Endothelial cell of umbilical vein (primary cell): ENCODE measurements around the gene TUBB4A. TPM values are rescaled to one million over a fixed set of nuclear protein-coding genes. Genes with fewer than 3 reads are reported as not detected.

ENCODE experiments used
- BruUV-seq: library from RNA; stranded (reverse); fragments of 400-500 nt; replicated peaks from 2 replicates; lab custom pipeline; 2021; lab: Mats Ljungman, UMichigan
- CTCF ChIA-PET: fragments of 300-600, 350-600 bp; sonication (Branson Sonifier 250); formaldehyde crosslinking; loops from one replicate; lab custom pipeline; 2021; ENCODE audit warnings: antibody characterized with exemption, inconsistent platforms; lab: Charles Lee
- POLR2A ChIA-PET: fragments of 300-600, 350-600 bp; sonication (Branson Sonifier 250); formaldehyde crosslinking; loops from one replicate; lab custom pipeline; 2021; ENCODE audit warnings: antibody characterized with exemption, inconsistent platforms; lab: Charles Lee
- DNase-seq: peaks from one replicate; pipeline ENCODE4 v3.0.0-alpha.2; 2011; ENCODE audit warnings: low read depth, low spot score
- FAIRE-seq: peaks from 2 replicates; lab custom pipeline; 2011; peaks lifted over from hg19 to GRCh38; lab: Jason Lieb, UNC
- H2AFZ ChIP-seq: 2 replicates; pipeline ENCODE4 v1.6.0; 2012; ENCODE audit warnings: low read depth, low read length, control low read depth, inconsistent platforms
- H3K27ac ChIP-seq: 2 replicates; pipeline ENCODE4 v1.5.1; 2011; ENCODE audit warnings: low read depth, mild to moderate bottlenecking, control low read depth, low read length, moderate library complexity; ENCODE audit not compliant: insufficient read depth
- H3K27me3 ChIP-seq, 2 experiments: 2 replicates each; pipeline versions ENCODE4 v1.6.0 to v1.6.1; 2011; ENCODE audit warnings: low read length in 2 of 2, mixed read lengths in 1 of 2; ENCODE audit not compliant: control insufficient read depth in 2 of 2, insufficient read depth in 2 of 2
- H3K36me3 ChIP-seq, 2 experiments: 2 replicates in 1 of 2; 3 replicates in 1 of 2; pipeline ENCODE4 v1.5.1; 2011; ENCODE audit warnings: low read length in 2 of 2, mild to moderate bottlenecking in 1 of 2, moderate library complexity in 1 of 2; ENCODE audit not compliant: control insufficient read depth in 2 of 2, insufficient read depth in 2 of 2; ENCODE audit errors: extremely low read depth in 1 of 2
- H3K4me1 ChIP-seq: 3 replicates; pipeline ENCODE4 v1.5.1; 2011; ENCODE audit warnings: mild to moderate bottlenecking, low read length; ENCODE audit not compliant: control insufficient read depth, insufficient read depth; ENCODE audit errors: extremely low read depth
- H3K4me2 ChIP-seq: 2 replicates; pipeline ENCODE4 v1.6.1; 2011; ENCODE audit warnings: low read length, control low read depth, mixed read lengths; ENCODE audit not compliant: insufficient read depth
- H3K4me3 ChIP-seq, 3 experiments: fragments of 200-600 bp in 1 of 3; sonication (generic), shearing (Covaris generic) in 1 of 3; replicated peaks in 1 of 3; 2 replicates each; pipeline ENCODE4 v1.5.1; 2011 to 2016; ENCODE audit warnings: control low read depth in 3 of 3, low read length in 3 of 3, mild to moderate bottlenecking in 2 of 3, inconsistent platforms in 1 of 3, low read depth in 1 of 3, moderate library complexity in 1 of 3; ENCODE audit not compliant: insufficient read depth in 1 of 3
- H3K79me2 ChIP-seq: 2 replicates; pipeline ENCODE4 v1.6.0; 2012; ENCODE audit warnings: low read length, inconsistent platforms; ENCODE audit not compliant: control insufficient read depth, insufficient read depth
- H3K9ac ChIP-seq: replicated peaks from 2 replicates; pipeline ENCODE3; 2011; ENCODE audit warnings: low read length, control low read depth; ENCODE audit not compliant: insufficient read depth; ENCODE audit errors: extremely low read depth
- H3K9me1 ChIP-seq: replicated peaks from 3 replicates; pipeline ENCODE4 v1.6.0; 2011; ENCODE audit warnings: mild to moderate bottlenecking, low read length; ENCODE audit not compliant: control insufficient read depth, insufficient read depth; ENCODE audit errors: extremely low read depth
- H3K9me3 ChIP-seq: replicated peaks from 2 replicates; pipeline ENCODE4 v1.5.1; 2012; ENCODE audit warnings: low read length, inconsistent platforms; ENCODE audit not compliant: control insufficient read depth, insufficient read depth
- H4K20me1 ChIP-seq: replicated peaks from 2 replicates; pipeline ENCODE3; 2011; ENCODE audit warnings: mild to moderate bottlenecking, low read length; ENCODE audit not compliant: control insufficient read depth, insufficient read depth; ENCODE audit errors: extremely low read depth
- EZH2 ChIP-seq: IDR thresholded peaks from 2 replicates; pipeline ENCODE4 v1.6.1; 2012; ENCODE audit warnings: borderline replicate concordance, low read depth, mild to moderate bottlenecking, moderate library complexity, low read length, inconsistent platforms; ENCODE audit not compliant: severe bottlenecking
- FOS ChIP-seq: IDR thresholded peaks from 2 replicates; pipeline ENCODE4 v1.6.1; 2011; ENCODE audit warnings: mild to moderate bottlenecking, low read length, moderate library complexity, borderline replicate concordance; ENCODE audit not compliant: insufficient read depth
- GATA2 ChIP-seq: IDR thresholded peaks from 2 replicates; pipeline ENCODE4 v1.7.0; 2011; ENCODE audit warnings: low read depth, mild to moderate bottlenecking, moderate library complexity, mixed read lengths, low read length; ENCODE audit not compliant: insufficient read length, insufficient read depth
- JUN ChIP-seq: IDR thresholded peaks from 2 replicates; pipeline ENCODE4 v1.6.1; 2011; ENCODE audit warnings: borderline replicate concordance, low read depth; ENCODE audit not compliant: insufficient read length, insufficient read depth
- MYC ChIP-seq: IDR thresholded peaks from one replicate; pipeline ENCODE4 v1.6.1; 2011; ENCODE audit warnings: mild to moderate bottlenecking, low read depth, low read length
- POLR2A ChIP-seq: IDR thresholded peaks from 2 replicates; pipeline ENCODE4 v1.6.1; 2012; ENCODE audit warnings: low read depth, mild to moderate bottlenecking, control low read depth, low read length
- POLR2AphosphoS5 ChIP-seq: IDR thresholded peaks from 2 replicates; pipeline ENCODE4 v1.6.1; 2012; ENCODE audit warnings: low read depth, mild to moderate bottlenecking, control low read depth, low read length, moderate library complexity; ENCODE audit not compliant: insufficient read depth
- dilution Hi-C: fragments of 300-500 bp; cut with MboI; formaldehyde crosslinking; loops from one replicate; pipeline ENCODE4 v1.15.0; 2019; ENCODE audit warnings: low sequenced_read_pairs; ENCODE audit not compliant: extremely low pct_ligation_motif_present
- intact Hi-C: fragments of 100-400 bp; cut with micrococcal nuclease; formaldehyde crosslinking; loops from one replicate; pipeline ENCODE4 v1.10.0; 2022
- polyA plus RNA-seq, 4 experiments: library from polyadenylated mRNA; depleted of rRNA in 3 of 4; stranded (reverse) in 3 of 4; unstranded in 1 of 4; fragments of >200 nt; gene quantifications; 2 replicates each; pipeline versions ENCODE4 v1.2.1 to v1.2.3, GENCODE V29; 2011 to 2012; ENCODE audit warnings: missing spikeins in 1 of 4
- total RNA-seq: library from RNA; stranded (reverse); gene quantifications from 2 replicates; pipeline ENCODE4 v1.2.3, GENCODE V29; 2021
- TF ChIP-seq, protein P1 (sequence below), 2 donors: IDR thresholded peaks; 1 replicate in 1 of 2; 2 replicates in 1 of 2; pipeline ENCODE4 v1.5.1; 2011; ENCODE audit warnings: low read length in 2 of 2, mild to moderate bottlenecking in 2 of 2, moderate library complexity in 2 of 2, control low read depth in 1 of 2, inconsistent platforms in 1 of 2, low read depth in 1 of 2; ENCODE audit not compliant: insufficient read depth in 1 of 2; ENCODE audit errors: extremely low read depth in 1 of 2
- TF ChIP-seq, protein P2 (sequence below): IDR thresholded peaks from 2 replicates; pipeline ENCODE4 v1.6.1; 2011; ENCODE audit not compliant: insufficient read depth, insufficient read length

Gene TUBB4A
- total and polyA plus RNA-seq, 2 donors (not counting 3 experiments of a cell fraction or from before 2014, with no cell fraction given): not detected

DNA sequence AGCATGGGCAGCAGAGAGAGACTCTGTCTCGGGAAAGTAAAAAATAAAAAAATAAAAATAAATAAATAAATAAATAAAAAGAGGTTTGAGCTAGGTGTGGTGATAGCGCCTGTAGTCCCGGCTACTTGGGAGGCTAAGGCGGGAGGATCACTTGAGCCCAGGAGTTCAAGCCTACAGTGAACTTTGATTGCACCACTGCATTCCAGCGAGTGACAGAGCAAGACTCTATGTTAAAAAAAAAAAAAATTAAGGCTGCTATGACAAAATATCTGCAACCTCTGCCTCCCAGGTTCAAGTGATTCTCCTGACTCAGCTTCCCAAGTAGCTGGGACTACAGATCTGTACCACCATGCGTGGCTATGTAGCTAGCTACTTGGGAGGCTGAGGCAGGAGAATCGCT lies 17.3 kb downstream of the TUBB4A start:
- BruUV-seq: no TSS peak
- Histone ChIP-seq H3K4me2 (no peak overlapping the region), H3K9ac (no peak overlapping the region), H3K36me3 (no peaks in the 10 kb centered on the region), H4K20me1 (no peaks in the 10 kb centered on the region), H3K27ac (no peak overlapping the region), H3K4me1 (no peaks in the 10 kb centered on the region), H2AFZ (no peak overlapping the region), H3K9me3 (no peaks in the 10 kb centered on the region), H3K9me1 (no peaks in the 10 kb centered on the region), H3K27me3 (no peaks in the 10 kb centered on the region), H3K79me2 (no peaks in the 10 kb centered on the region), H3K4me3 (no peak overlapping the region)
- TF ChIP-seq MYC: no peak
- no peak for TF ChIP-seq POLR2AphosphoS5
- no peak for TF ChIP-seq GATA2
- TF ChIP-seq, protein P1, sequence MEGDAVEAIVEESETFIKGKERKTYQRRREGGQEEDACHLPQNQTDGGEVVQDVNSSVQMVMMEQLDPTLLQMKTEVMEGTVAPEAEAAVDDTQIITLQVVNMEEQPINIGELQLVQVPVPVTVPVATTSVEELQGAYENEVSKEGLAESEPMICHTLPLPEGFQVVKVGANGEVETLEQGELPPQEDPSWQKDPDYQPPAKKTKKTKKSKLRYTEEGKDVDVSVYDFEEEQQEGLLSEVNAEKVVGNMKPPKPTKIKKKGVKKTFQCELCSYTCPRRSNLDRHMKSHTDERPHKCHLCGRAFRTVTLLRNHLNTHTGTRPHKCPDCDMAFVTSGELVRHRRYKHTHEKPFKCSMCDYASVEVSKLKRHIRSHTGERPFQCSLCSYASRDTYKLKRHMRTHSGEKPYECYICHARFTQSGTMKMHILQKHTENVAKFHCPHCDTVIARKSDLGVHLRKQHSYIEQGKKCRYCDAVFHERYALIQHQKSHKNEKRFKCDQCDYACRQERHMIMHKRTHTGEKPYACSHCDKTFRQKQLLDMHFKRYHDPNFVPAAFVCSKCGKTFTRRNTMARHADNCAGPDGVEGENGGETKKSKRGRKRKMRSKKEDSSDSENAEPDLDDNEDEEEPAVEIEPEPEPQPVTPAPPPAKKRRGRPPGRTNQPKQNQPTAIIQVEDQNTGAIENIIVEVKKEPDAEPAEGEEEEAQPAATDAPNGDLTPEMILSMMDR (IDR thresholded peaks at IDR 0.05; ENCODE audit: extremely low read depth in 1 of 2, insufficient read depth in 1 of 2, low read depth in 1 of 2, low read length in 2 of 2): no peak
- no peak for TF ChIP-seq POLR2A
- no peak for TF ChIP-seq FOS
- FAIRE-seq: no peak
- no peak for DNase-seq
- POLR2A ChIA-PET: no interaction called here
- dilution Hi-C loops (no loop called here), intact Hi-C loops (loop anchor here (5.0 kb wide), 1 partner anchor 917 kb away; no protein-coding TSS in a partner anchor)
- CTCF ChIA-PET: no interaction called here

DNA sequence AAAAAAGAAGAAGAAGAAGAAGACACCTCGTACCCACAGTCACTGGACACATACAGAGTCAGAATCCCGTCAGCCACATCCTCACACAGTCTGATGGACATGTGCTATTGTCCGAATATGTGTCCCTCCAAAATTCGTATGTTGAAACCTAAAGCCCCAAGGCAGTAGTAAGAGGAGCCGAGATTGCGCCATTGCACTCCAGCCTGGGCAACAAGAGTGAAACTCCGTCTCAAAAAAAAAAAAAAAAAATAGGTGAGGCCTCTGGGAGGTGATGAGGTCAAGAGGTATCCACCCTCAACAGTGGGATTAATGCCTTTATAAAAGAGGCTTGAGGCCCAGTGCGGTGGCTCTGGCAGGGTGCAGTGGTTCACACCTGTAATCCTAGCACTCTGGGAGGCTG lies 17.9 kb downstream of the TUBB4A start:
- Histone ChIP-seq H3K4me3 (no peak overlapping the region), H3K9me1 (no peaks in the 10 kb centered on the region), H3K4me2 (no peak overlapping the region), H3K36me3 (no peaks in the 10 kb centered on the region), H3K9me3 (no peaks in the 10 kb centered on the region), H3K27me3 (no peaks in the 10 kb centered on the region), H3K27ac (no peak overlapping the region), H3K4me1 (no peaks in the 10 kb centered on the region), H3K9ac (no peak overlapping the region), H2AFZ (no peak overlapping the region), H4K20me1 (no peaks in the 10 kb centered on the region), H3K79me2 (no peaks in the 10 kb centered on the region)
- TF ChIP-seq MYC (no peak), POLR2A (no peak), JUN (no peak), EZH2 (no peak), FOS (no peak), GATA2 (no peak), POLR2AphosphoS5 (no peak)
- TF ChIP-seq, protein P2, sequence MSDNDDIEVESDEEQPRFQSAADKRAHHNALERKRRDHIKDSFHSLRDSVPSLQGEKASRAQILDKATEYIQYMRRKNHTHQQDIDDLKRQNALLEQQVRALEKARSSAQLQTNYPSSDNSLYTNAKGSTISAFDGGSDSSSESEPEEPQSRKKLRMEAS: no peak
- TF ChIP-seq, protein P1 (IDR thresholded peaks at IDR 0.05; ENCODE audit: extremely low read depth in 1 of 2, insufficient read depth in 1 of 2, low read depth in 1 of 2, low read length in 2 of 2): no peak
- no peak for FAIRE-seq
- CTCF ChIA-PET: interaction anchor here (0.7 kb wide), 1 partner anchor 230 kb away, joined by 3 read pairs; no protein-coding TSS in a partner anchor
- DNase-seq: no peak
- POLR2A ChIA-PET: no interaction called here
- no TSS peak for BruUV-seq
- intact Hi-C loops: no loop called here
- dilution Hi-C loops: no loop called here
